Body of pancreas (tissue), 4 donors: ENCODE results near the gene TMEFF2. TPM values are rescaled to one million over a fixed set of nuclear protein-coding genes. Genes with fewer than 3 reads are reported as not detected.

Source experiments
- ATAC-seq: fragments of 150-250 bp; one replicate; pipeline ENCODE4 v1.9.1; 2016
- DNase-seq, 4 donors: peaks; one replicate each; pipeline ENCODE4 v3.0.0-alpha.2; 2019
- H3K27ac ChIP-seq, 4 donors: fragments of 200-600 bp; sonication (generic); 1 replicate in 3 of 4; 2 replicates in 1 of 4; pipeline versions ENCODE4 v1.5.1 to v1.6.1; 2016 to 2019; ENCODE audit warnings: mild to moderate bottlenecking in 1 of 4, mixed read lengths in 1 of 4, moderate library complexity in 1 of 4
- H3K27me3 ChIP-seq, 2 donors: fragments of 200-600 bp; sonication (generic); one replicate each; pipeline ENCODE4 v1.6.0; 2016; ENCODE audit warnings: mild to moderate bottlenecking in 1 of 2
- H3K36me3 ChIP-seq, 2 donors: fragments of 200-600 bp; sonication (generic); replicated peaks in 1 of 2; 2 replicates each; pipeline ENCODE4 v1.5.1; 2016; ENCODE audit warnings: low read depth in 2 of 2; ENCODE audit not compliant: insufficient read depth in 1 of 2
- H3K4me1 ChIP-seq: fragments of 200-600 bp; sonication (generic); one replicate; pipeline ENCODE4 v1.6.0; 2016
- H3K4me3 ChIP-seq, 2 donors: fragments of 200-600 bp; sonication (generic); 1 replicate in 1 of 2; 2 replicates in 1 of 2; pipeline ENCODE4 v1.5.1; 2016 to 2019
- H3K9me3 ChIP-seq, 3 donors: fragments of 200-600 bp; sonication (generic); 1 replicate in 2 of 3; 2 replicates in 1 of 3; pipeline ENCODE4 v1.5.1; 2016
- POLR2A ChIP-seq, 3 donors: fragments of 450-650 bp; IDR thresholded peaks; one replicate each; pipeline ENCODE4 v1.6.1; 2016; ENCODE audit warnings: antibody characterized with exemption in 3 of 3, mild to moderate bottlenecking in 2 of 3
- WGBS, 2 donors: methylation state at CpG; one replicate each; pipeline ENCODE4 v1.1.5; 2017; 5-methylcytosine and 5-hydroxymethylcytosine counted together
- intact Hi-C: fragments of 100-400 bp; cut with DNase I; formaldehyde crosslinking; loops from one replicate; pipeline ENCODE4 v1.15.1; 2023
- total RNA-seq, 2 donors: library from RNA; depleted of rRNA; stranded (reverse); fragments of >200 nt; gene quantifications; one replicate each; pipeline ENCODE4 v1.1.0, GENCODE V29; 2016
- TF ChIP-seq, protein P1 (sequence below), 7 experiments: fragments of 450-650 bp in 4 of 7; fragments of 200-600 bp in 3 of 7; sonication (generic) in 3 of 7; IDR thresholded peaks; one replicate each; pipeline ENCODE4 v1.5.1; 2016 to 2019; ENCODE audit warnings: antibody characterized with exemption in 7 of 7

TMEFF2 gene
- total RNA-seq, 2 donors from 2014 or later: not detected

DNA sequence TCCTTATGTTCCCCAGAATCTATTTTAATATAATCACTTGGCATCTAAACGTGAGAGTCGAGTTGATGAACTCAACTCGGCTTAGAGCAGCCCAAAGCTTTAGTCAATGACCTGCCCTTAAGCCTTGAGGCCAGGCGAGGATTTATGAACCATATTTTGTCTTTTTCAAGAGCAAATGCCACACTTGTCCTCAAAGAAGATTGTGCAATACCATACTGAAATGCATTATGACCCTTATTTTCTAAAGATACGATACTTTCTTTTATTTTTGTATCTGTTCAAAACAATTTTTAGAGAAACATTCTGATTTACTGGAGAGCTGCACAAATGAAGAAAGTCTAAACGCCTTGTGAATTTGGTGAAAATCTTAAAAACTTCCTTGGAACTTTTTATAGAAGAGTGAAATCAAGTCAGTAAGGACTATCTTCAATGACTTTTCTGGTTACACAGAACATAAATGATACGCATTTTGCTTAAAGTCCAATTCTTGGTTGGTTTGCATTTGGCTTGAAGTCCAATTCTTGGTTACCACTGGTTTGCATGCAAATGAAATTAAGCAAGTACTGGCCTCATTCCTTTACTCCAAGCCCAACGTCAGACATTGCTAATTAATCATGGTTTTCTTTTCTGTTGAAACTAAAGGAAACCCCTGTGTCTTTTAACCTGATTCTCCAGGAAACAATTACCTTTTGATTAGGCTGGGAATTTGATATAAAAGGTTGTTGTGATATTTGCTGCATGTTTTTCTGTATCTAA is 242.0 kb downstream of the TMEFF2 start:
- no peak overlapping the region for H3K4me3 ChIP-seq
- no peak for DNase-seq
- no peaks in the 10 kb centered on the region for H3K9me3 ChIP-seq
- TF ChIP-seq, protein P1, sequence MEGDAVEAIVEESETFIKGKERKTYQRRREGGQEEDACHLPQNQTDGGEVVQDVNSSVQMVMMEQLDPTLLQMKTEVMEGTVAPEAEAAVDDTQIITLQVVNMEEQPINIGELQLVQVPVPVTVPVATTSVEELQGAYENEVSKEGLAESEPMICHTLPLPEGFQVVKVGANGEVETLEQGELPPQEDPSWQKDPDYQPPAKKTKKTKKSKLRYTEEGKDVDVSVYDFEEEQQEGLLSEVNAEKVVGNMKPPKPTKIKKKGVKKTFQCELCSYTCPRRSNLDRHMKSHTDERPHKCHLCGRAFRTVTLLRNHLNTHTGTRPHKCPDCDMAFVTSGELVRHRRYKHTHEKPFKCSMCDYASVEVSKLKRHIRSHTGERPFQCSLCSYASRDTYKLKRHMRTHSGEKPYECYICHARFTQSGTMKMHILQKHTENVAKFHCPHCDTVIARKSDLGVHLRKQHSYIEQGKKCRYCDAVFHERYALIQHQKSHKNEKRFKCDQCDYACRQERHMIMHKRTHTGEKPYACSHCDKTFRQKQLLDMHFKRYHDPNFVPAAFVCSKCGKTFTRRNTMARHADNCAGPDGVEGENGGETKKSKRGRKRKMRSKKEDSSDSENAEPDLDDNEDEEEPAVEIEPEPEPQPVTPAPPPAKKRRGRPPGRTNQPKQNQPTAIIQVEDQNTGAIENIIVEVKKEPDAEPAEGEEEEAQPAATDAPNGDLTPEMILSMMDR (IDR thresholded peaks at IDR 0.05): no peak
- no peak for TF ChIP-seq POLR2A (IDR thresholded peaks at IDR 0.05)
- no peak overlapping the region for H3K27ac ChIP-seq
- H3K4me1 ChIP-seq: no peaks in the 10 kb centered on the region
- intact Hi-C loops: no loop called here
- H3K27me3 ChIP-seq: no peaks in the 10 kb centered on the region
- no peaks in the 10 kb centered on the region for H3K36me3 ChIP-seq
- 71 to 72% methylated on average over 8 of the region's 8 CpGs for WGBS, 2 donors
- no peak for ATAC-seq

DNA sequence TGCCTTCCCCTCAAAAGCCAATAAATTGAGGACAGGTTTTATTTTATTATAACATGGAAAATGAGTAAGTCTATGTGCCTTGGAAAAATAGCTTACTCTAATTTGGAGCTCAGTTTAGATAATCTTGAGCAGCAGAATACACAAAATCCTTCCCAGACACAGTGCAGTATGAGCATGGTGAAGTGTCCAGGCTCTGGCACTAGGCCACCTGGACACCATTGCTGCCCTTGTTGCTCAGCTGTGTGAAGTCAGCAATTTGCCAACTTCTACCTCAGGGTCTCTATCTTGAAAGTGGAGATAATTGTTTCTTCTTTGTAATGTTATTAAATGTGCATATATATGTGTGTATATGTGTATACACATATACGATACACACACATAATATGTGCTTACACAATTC is 242.9 kb downstream of the TMEFF2 start:
- Histone ChIP-seq H3K27ac (no peak overlapping the region), H3K9me3 (no peaks in the 10 kb centered on the region), H3K27me3 (no peaks in the 10 kb centered on the region), H3K4me1 (no peaks in the 10 kb centered on the region), H3K36me3 (no peaks in the 10 kb centered on the region), H3K4me3 (no peak overlapping the region)
- no peak for TF ChIP-seq POLR2A (IDR thresholded peaks at IDR 0.05)
- TF ChIP-seq, protein P1 (IDR thresholded peaks at IDR 0.05): no peak
- intact Hi-C loops: no loop called here
- DNase-seq (no peak), ATAC-seq (no peak)
- WGBS, 2 donors: 94 to 96% methylated on average over 1 of the region's 1 CpG

DNA sequence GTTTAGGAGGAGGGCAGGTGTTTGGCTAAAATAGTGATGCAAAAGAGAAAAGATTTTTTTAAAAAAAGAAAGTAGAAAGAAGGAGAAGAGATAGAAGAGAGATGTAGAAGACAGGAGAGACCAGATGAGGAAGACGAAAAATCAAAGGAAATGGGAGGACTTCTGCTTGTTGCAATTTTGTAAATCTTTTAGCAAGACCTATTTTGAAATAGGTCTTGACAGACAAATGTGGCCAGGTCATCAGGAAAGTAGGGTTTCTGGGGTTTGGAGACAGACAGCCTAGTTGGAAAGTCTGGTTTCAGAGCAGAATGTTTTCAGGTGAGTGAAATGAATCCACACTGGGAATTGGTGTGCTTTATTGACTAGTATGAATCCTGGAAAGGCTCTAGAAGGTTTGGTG is 243.4 kb downstream of the TMEFF2 start:
- Histone ChIP-seq H3K27me3 (no peaks in the 10 kb centered on the region), H3K4me3 (no peak overlapping the region), H3K9me3 (no peaks in the 10 kb centered on the region), H3K27ac (no peak overlapping the region), H3K36me3 (no peaks in the 10 kb centered on the region), H3K4me1 (no peaks in the 10 kb centered on the region)
- ATAC-seq: no peak
- WGBS, 2 donors: 50% methylated on average over 1 of the region's 1 CpG
- no peak for TF ChIP-seq POLR2A (IDR thresholded peaks at IDR 0.05)
- TF ChIP-seq, protein P1 (IDR thresholded peaks at IDR 0.05): no peak
- no peak for DNase-seq
- intact Hi-C loops: no loop called here

DNA sequence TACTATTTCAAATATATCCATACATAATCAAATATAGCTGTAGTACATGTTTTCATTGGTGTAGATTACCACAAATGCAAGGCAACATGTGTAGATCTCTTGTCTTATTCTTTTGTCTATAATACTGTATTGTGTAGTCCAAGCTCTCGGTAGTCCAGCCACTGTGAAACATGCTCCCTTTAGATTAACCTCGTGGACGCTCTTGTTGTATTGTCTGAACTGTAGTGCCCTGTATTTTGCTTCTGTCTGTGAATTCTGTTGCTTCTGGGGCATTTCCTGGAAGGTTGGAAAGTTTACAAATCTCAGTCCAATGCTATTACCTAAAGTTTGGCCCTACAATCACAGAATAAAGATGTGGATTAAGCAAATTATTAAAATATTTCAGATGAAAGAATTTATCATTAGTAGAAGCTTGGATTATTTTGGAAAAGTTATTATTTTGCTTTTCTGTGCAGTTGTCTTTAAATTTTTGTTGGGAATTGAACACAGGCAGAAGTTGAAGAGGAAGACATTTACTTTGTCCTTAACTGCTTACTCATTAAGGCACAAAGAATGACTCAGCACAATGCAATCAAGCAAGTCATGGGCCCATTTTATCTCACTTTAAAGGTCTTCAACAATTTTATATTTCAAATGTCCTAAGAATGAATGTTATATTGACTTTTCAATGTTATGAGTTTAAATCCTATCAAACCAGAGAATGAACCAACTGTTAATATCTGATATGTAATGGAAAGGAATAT is 244.4 kb downstream of the TMEFF2 start:
- DNase-seq: no peak
- Histone ChIP-seq H3K27ac (no peak overlapping the region), H3K36me3 (no peaks in the 10 kb centered on the region), H3K27me3 (no peaks in the 10 kb centered on the region), H3K4me3 (no peak overlapping the region), H3K4me1 (no peaks in the 10 kb centered on the region), H3K9me3 (no peaks in the 10 kb centered on the region)
- ATAC-seq: no peak
- WGBS, 2 donors: 68 to 74% methylated on average over 3 of the region's 3 CpGs
- intact Hi-C loops: no loop called here
- no peak for TF ChIP-seq POLR2A (IDR thresholded peaks at IDR 0.05)
- TF ChIP-seq, protein P1 (IDR thresholded peaks at IDR 0.05): no peak
